Ovary (tissue), 3 donors: ENCODE data around the gene TMEM269.

Source experiments
- EP300 ChIP-seq: sonication (generic); formaldehyde crosslinking; IDR thresholded peaks from one replicate; pipeline ENCODE4 v1.6.1; 2017; ENCODE audit warnings: antibody characterized with exemption
- POLR2A ChIP-seq: fragments of 450-650 bp; IDR thresholded peaks from one replicate; pipeline ENCODE4 v1.6.1; 2017; ENCODE audit warnings: antibody characterized with exemption, mild to moderate bottlenecking, moderate library complexity
- TF ChIP-seq, protein P1 (sequence below), 3 donors: fragments of 450-650 bp in 2 of 3; fragments of 200-600 bp in 1 of 3; IDR thresholded peaks; one replicate each; pipeline versions ENCODE4 v1.5.1 to v1.8.0; 2016 to 2022; ENCODE audit warnings: antibody characterized with exemption in 3 of 3, mild to moderate bottlenecking in 1 of 3
- donor health status: DM: no; HTN: no; CAD: no.

DNA sequence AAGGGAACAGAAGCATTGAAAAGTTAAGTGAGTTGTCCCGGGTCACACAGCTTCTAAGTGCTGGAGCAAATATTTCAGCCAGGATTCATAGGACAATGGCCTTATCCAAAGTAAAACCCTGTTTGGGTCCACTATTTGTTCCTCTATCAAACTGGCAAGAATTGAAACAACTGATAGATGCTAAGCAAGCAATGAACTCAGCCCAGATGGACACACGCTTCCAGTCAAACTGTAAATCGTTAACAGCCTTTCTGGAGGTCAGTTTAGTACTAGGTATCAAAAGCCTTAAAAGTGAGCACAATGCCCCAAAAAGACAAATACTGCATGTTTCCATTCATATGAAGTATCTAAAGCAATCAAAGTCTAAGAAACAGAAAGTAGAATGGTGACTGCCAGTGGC lies 33.2 kb downstream of the TMEM269 start:
- TF ChIP-seq, protein P1, sequence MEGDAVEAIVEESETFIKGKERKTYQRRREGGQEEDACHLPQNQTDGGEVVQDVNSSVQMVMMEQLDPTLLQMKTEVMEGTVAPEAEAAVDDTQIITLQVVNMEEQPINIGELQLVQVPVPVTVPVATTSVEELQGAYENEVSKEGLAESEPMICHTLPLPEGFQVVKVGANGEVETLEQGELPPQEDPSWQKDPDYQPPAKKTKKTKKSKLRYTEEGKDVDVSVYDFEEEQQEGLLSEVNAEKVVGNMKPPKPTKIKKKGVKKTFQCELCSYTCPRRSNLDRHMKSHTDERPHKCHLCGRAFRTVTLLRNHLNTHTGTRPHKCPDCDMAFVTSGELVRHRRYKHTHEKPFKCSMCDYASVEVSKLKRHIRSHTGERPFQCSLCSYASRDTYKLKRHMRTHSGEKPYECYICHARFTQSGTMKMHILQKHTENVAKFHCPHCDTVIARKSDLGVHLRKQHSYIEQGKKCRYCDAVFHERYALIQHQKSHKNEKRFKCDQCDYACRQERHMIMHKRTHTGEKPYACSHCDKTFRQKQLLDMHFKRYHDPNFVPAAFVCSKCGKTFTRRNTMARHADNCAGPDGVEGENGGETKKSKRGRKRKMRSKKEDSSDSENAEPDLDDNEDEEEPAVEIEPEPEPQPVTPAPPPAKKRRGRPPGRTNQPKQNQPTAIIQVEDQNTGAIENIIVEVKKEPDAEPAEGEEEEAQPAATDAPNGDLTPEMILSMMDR (IDR thresholded peaks at IDR 0.05), result no peak
- no peak for TF ChIP-seq POLR2A
- TF ChIP-seq EP300, result no peak
